ENCODE data around the gene AKR1B15.

GRCh38 chr7:134593530-134594392 lies 44.9 kb downstream of the AKR1B15 start:
- TF ChIP-seq CTCF (conservative IDR thresholded peaks at IDR 0.05; ENCODE audit: low read depth, low read length): no peak
- no peak for TF ChIP-seq POLR2A (IDR thresholded peaks at IDR 0.05; ENCODE audit: low read depth, low read length)
- TF ChIP-seq MAZ (IDR thresholded peaks at IDR 0.05; ENCODE audit: borderline replicate concordance, low read depth, low read length): no peak
- no peak for TF ChIP-seq CHD1 (IDR thresholded peaks at IDR 0.05; ENCODE audit: low read depth, low read length)
- no peak for TF ChIP-seq RFX5 (IDR thresholded peaks at IDR 0.05; ENCODE audit: low read depth, low read length)
- TF ChIP-seq USF2 (IDR thresholded peaks at IDR 0.05; ENCODE audit: low read depth, low read length): no peak
- no peak for TF ChIP-seq RAD21 (IDR thresholded peaks at IDR 0.05; ENCODE audit: low read length)
- no peak for TF ChIP-seq MXI1 (IDR thresholded peaks at IDR 0.05; ENCODE audit: borderline replicate concordance, low read depth, low read length)
- peak; percentile 92 for TF ChIP-seq CEBPB (IDR thresholded peaks at IDR 0.05; ENCODE audit: low read depth, low read length)
- TF ChIP-seq RCOR1 (IDR thresholded peaks at IDR 0.05; ENCODE audit: insufficient replicate concordance, low read length): no peak
- peak; percentile 75 for TF ChIP-seq MAFK (IDR thresholded peaks at IDR 0.05; ENCODE audit: low read depth, low read length)
- TF ChIP-seq BHLHE40 (IDR thresholded peaks at IDR 0.05; ENCODE audit: low read depth, low read length): no peak
- no peak for TF ChIP-seq ELK1 (IDR thresholded peaks at IDR 0.05; ENCODE audit: borderline replicate concordance, low read depth, low read length)
- no peak for TF ChIP-seq SMC3 (IDR thresholded peaks at IDR 0.05; ENCODE audit: low read depth, low read length)
